HepG2 (cell line): ENCODE measurements around the gene SCRT2. TPM values are rescaled to one million over a fixed set of nuclear protein-coding genes. Genes with fewer than 3 reads are reported as not detected.
A peak's percentile ranks its signal among the peaks of the same experiment; 100 is the strongest.

Experiments used
- ELF3 ChIP-seq: IDR thresholded peaks from 2 replicates; pipeline ENCODE4 v1.6.1; 2016; ENCODE audit warnings: missing genetic modification reagents, missing compliant biosample characterization
- HNF1A ChIP-seq, 2 experiments: sonication (generic) in 1 of 2; formaldehyde crosslinking in 1 of 2; IDR thresholded peaks; 2 replicates each; pipeline versions ENCODE4 v1.4.0 to v1.6.1; 2016 to 2020; ENCODE audit warnings: borderline replicate concordance in 1 of 2, low read depth in 1 of 2, mild to moderate bottlenecking in 1 of 2, missing genetic modification reagents in 1 of 2
- POLR2G ChIP-seq: fragments of 200-400 bp; formaldehyde crosslinking; IDR thresholded peaks from 2 replicates; pipeline ENCODE4 v1.6.1; 2018; ENCODE audit warnings: mild to moderate bottlenecking, low read depth, low read length, moderate library complexity
- RCOR2 ChIP-seq: IDR thresholded peaks from 2 replicates; pipeline ENCODE4 v1.6.1; 2016; ENCODE audit warnings: missing biosample characterization, missing genetic modification reagents
- RFXAP ChIP-seq: sonication (generic); formaldehyde crosslinking; IDR thresholded peaks from 2 replicates; pipeline ENCODE4 v1.4.0; 2020; ENCODE audit warnings: missing genetic modification reagents, borderline replicate concordance
- SKIL ChIP-seq: sonication (generic); formaldehyde crosslinking; IDR thresholded peaks from 2 replicates; pipeline ENCODE4 v1.8.0; 2022; ENCODE audit warnings: missing genetic modification reagents, mild to moderate bottlenecking, moderate library complexity, borderline replicate concordance
- ZFP82 ChIP-seq: sonication (generic); formaldehyde crosslinking; IDR thresholded peaks from 2 replicates; pipeline ENCODE4 v1.5.1; 2020; ENCODE audit warnings: mild to moderate bottlenecking, missing genetic modification reagents, borderline replicate concordance
- ZHX2 ChIP-seq, 2 experiments: sonication (generic) in 1 of 2; formaldehyde crosslinking in 1 of 2; IDR thresholded peaks; 2 replicates each; pipeline versions ENCODE4 v1.6.1 to v1.9.0; 2014 to 2022; ENCODE audit warnings: antibody characterized with exemption in 1 of 2, borderline replicate concordance in 1 of 2, inconsistent platforms in 1 of 2, low read depth in 1 of 2, missing genetic modification reagents in 1 of 2
- ZNF138 ChIP-seq: sonication (generic); formaldehyde crosslinking; IDR thresholded peaks from 2 replicates; pipeline ENCODE4 v1.5.0; 2020; ENCODE audit warnings: mild to moderate bottlenecking, low read depth, missing genetic modification reagents
- ZNF281 ChIP-seq: sonication (generic); formaldehyde crosslinking; IDR thresholded peaks from 2 replicates; pipeline ENCODE4 v1.4.0; 2020; ENCODE audit warnings: missing genetic modification reagents, borderline replicate concordance
- polyA plus RNA-seq, 8 experiments: library from polyadenylated mRNA; depleted of rRNA in 3 of 8; stranded (reverse) in 7 of 8; unstranded in 1 of 8; fragments of >200 nt; fragmentation: Illumina TruSeq in 4 of 8; extraction: Trizol in 4 of 8; gene quantifications; 2 replicates each; pipeline versions ENCODE4 v1.2.1 to v1.2.3, GENCODE V29; 2011 to 2016; ENCODE audit warnings: low read depth in 4 of 8, missing spikeins in 1 of 8, mixed read lengths in 1 of 8; ENCODE audit not compliant: insufficient read depth in 1 of 8
- total RNA-seq, 5 experiments: library from RNA; depleted of rRNA; stranded (reverse); fragments of >200 nt; fragmentation: Illumina TruSeq; extraction: Trizol; gene quantifications; 2 replicates each; pipeline ENCODE4 v1.2.3, GENCODE V29; 2016; ENCODE audit warnings: low read depth in 1 of 5

Gene SCRT2
- total and polyA plus RNA-seq, 2 of the 13 experiments (the other 11 are each of a cell fraction or from before 2014, with no cell fraction given), result not detected

GRCh38 chr20:651713-652614 lies 23.6 kb downstream of the SCRT2 start (continued):
- TF ChIP-seq SKIL (CRISPR knock-in tag) (no peak), ZNF138 (CRISPR knock-in tag) (peak; percentile 29; the same call in 1 of the 2 replicates), POLR2G (peak; percentile 42), ZHX2 (IDR thresholded peaks at IDR 0.05; ENCODE audit: low read depth) (no peak), ZHX2 (CRISPR knock-in tag; IDR thresholded peaks at IDR 0.05; ENCODE audit: borderline replicate concordance) (no peak), HNF1A (IDR thresholded peaks at IDR 0.05; ENCODE audit: low read depth) (no peak), HNF1A (CRISPR knock-in tag; IDR thresholded peaks at IDR 0.05; ENCODE audit: borderline replicate concordance) (no peak), ZNF281 (CRISPR knock-in tag) (no peak), RFXAP (0 out of 2 replicates have a peak, but pooled peaks have one; percentile 45), ZFP82 (no peak), RCOR2 (no peak), ELF3 (CRISPR knock-in tag) (0 out of 2 replicates have a peak, but pooled peaks have one; percentile 20)
